ENCODE data around the gene DYNC1I2. TPM values are rescaled to one million over a fixed set of nuclear protein-coding genes. Genes with fewer than 3 reads are reported as not detected.
"Not testable (repeated sequence)": the region's sequence is repeated elsewhere in the genome, so short reads cannot be mapped to it uniquely, and the experiment has no call there.

The DYNC1I2 gene
- total RNA-seq, 2 experiments from 2014 or later, result 39.9 to 40.0 TPM

DNA sequence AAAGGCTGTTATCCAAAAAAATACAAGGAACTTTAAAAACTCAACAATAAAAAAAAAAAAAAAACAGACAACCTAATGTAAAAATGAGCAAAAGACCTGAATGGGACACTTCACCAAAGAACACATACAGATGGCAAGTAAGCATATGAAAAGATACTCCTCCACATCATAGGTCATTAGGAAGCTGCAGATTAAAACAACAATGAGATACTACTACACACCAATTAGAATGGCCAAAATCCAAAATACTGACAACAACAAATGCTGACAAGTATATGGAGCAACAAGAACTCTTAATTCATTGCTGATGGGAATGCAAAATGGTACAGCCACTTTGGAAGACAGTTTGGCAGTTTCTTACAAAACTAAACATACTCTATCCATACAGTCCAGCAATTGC lies 84.2 kb downstream of the DYNC1I2 start:
- DNase-seq (no peak), ATAC-seq (no peak)
- Mint-ChIP-seq H3K4me3 (no peak overlapping the region), H3K27me3 (no peaks in the 10 kb centered on the region), H3K27ac (no peak overlapping the region), H3K4me1 (ENCODE audit: low read depth) (no peaks in the 10 kb centered on the region), H3K9me3 (peaks cover 4% of the 10 kb centered on the region), H3K36me3 (ENCODE audit: low read depth) (peaks cover 18% of the 10 kb centered on the region)
- intact Hi-C loops (cut with micrococcal nuclease), result no loop called here
- TF ChIP-seq, protein P1, sequence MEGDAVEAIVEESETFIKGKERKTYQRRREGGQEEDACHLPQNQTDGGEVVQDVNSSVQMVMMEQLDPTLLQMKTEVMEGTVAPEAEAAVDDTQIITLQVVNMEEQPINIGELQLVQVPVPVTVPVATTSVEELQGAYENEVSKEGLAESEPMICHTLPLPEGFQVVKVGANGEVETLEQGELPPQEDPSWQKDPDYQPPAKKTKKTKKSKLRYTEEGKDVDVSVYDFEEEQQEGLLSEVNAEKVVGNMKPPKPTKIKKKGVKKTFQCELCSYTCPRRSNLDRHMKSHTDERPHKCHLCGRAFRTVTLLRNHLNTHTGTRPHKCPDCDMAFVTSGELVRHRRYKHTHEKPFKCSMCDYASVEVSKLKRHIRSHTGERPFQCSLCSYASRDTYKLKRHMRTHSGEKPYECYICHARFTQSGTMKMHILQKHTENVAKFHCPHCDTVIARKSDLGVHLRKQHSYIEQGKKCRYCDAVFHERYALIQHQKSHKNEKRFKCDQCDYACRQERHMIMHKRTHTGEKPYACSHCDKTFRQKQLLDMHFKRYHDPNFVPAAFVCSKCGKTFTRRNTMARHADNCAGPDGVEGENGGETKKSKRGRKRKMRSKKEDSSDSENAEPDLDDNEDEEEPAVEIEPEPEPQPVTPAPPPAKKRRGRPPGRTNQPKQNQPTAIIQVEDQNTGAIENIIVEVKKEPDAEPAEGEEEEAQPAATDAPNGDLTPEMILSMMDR (IDR thresholded peaks at IDR 0.05), result no peak
- ChIA-PET POLR2A (no interaction called here), CTCF (no interaction called here)

GRCh38 chr2:171772373-171772772 lies 85.1 kb downstream of the DYNC1I2 start:
- intact Hi-C loops (cut with micrococcal nuclease), result no loop called here
- POLR2A ChIA-PET, result no interaction called here
- H3K9me3 Mint-ChIP-seq, result peaks cover 4% of the 10 kb centered on the region
- DNase-seq (no peak), ATAC-seq (no peak)
- CTCF ChIA-PET, result no interaction called here
- H3K36me3 Mint-ChIP-seq (ENCODE audit: low read depth), result peaks cover 19% of the 10 kb centered on the region
- no peaks in the 10 kb centered on the region for H3K4me1 Mint-ChIP-seq (ENCODE audit: low read depth)
- no peak overlapping the region for H3K27ac Mint-ChIP-seq
- no peaks in the 10 kb centered on the region for H3K27me3 Mint-ChIP-seq
- no peak overlapping the region for H3K4me3 Mint-ChIP-seq
- TF ChIP-seq, protein P1 (IDR thresholded peaks at IDR 0.05), result no peak

GRCh38 chr2:171774581-171774980 lies 87.3 kb downstream of the DYNC1I2 start:
- CTCF ChIA-PET; H3K27ac Mint-ChIP-seq; H3K27me3 Mint-ChIP-seq; H3K4me3 Mint-ChIP-seq; POLR2A ChIA-PET; intact Hi-C loops (cut with micrococcal nuclease); DNase-seq; ATAC-seq; H3K9me3 Mint-ChIP-seq; H3K4me1 Mint-ChIP-seq (ENCODE audit: low read depth): not testable (repeated sequence)
- H3K36me3 Mint-ChIP-seq (ENCODE audit: low read depth), result peaks cover 20% of the 10 kb centered on the region

DNA sequence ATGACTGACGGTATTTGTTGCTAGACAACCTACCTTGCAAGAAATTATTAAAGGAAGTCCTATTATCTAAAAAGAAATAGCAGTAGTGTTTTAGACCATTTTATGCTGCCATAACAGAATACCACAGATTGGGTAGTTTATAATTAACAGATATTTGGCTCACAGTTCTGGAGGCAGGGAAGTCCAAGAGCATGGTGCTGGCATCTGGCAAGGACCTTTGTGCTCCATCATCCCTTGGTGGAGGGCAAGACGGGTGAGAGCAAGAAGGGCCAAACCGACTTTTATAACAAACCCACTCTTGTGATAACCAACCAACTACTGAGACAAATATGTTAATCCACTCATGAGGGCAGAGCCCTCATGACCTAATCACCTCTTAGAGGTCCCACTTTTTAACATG lies 91.2 kb downstream of the DYNC1I2 start:
- ChIA-PET POLR2A (no interaction called here), CTCF (interaction anchor here (1.3 kb wide), 1 partner anchor 349 kb away, joined by 3 read pairs; no protein-coding TSS in a partner anchor)
- Mint-ChIP-seq H3K4me3 (no peak overlapping the region), H3K9me3 (peaks cover 5% of the 10 kb centered on the region), H3K4me1 (ENCODE audit: low read depth) (no peaks in the 10 kb centered on the region), H3K36me3 (ENCODE audit: low read depth) (peaks cover 27% of the 10 kb centered on the region), H3K27ac (no peak overlapping the region), H3K27me3 (no peaks in the 10 kb centered on the region)
- DNase-seq (no peak), ATAC-seq (no peak)
- intact Hi-C loops (cut with micrococcal nuclease), result no loop called here
- TF ChIP-seq, protein P1 (IDR thresholded peaks at IDR 0.05), result no peak

DNA sequence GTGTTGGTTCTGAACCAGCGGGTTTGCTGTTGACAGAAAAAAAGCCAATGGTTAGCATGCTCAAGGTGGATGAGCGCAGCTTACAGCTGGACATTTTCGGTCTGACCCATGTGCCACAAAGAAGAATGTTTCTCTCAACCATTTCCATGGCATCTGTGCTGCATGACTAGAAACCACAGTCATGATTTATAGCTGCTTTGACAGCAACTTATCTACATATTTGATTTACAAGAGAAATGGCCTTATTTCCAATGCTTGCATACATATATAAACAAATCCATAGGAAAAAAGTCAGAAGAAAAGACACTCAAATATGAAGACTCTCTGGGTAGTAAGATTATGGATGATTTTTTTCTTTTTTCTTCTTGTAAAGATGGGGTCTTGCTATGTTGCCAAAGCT lies 98.2 kb downstream of the DYNC1I2 start:
- H3K4me1 Mint-ChIP-seq (ENCODE audit: low read depth), result no peaks in the 10 kb centered on the region
- intact Hi-C loops (cut with micrococcal nuclease), result no loop called here
- POLR2A ChIA-PET, result no interaction called here
- peaks cover 47% of the 10 kb centered on the region for H3K36me3 Mint-ChIP-seq (ENCODE audit: low read depth)
- ATAC-seq (no peak), DNase-seq (no peak)
- CTCF ChIA-PET, result interaction anchor here (1.1 kb wide), 1 partner anchor 27 kb away, joined by 3 read pairs; no protein-coding TSS in a partner anchor
- no peak overlapping the region for H3K27ac Mint-ChIP-seq
- H3K9me3 Mint-ChIP-seq, result no peaks in the 10 kb centered on the region
- no peaks in the 10 kb centered on the region for H3K27me3 Mint-ChIP-seq
- H3K4me3 Mint-ChIP-seq, result no peak overlapping the region
- TF ChIP-seq, protein P1 (IDR thresholded peaks at IDR 0.05), result no peak

All from activated CD8-positive, alpha-beta T cell treated with anti-CD3 and anti-CD28 coated beads for 36 hours (primary cell).